ENCODE data around the gene CACNG6.
A peak's percentile ranks its signal among the peaks of the same experiment; 100 is the strongest.

Gene CACNG6

DNA sequence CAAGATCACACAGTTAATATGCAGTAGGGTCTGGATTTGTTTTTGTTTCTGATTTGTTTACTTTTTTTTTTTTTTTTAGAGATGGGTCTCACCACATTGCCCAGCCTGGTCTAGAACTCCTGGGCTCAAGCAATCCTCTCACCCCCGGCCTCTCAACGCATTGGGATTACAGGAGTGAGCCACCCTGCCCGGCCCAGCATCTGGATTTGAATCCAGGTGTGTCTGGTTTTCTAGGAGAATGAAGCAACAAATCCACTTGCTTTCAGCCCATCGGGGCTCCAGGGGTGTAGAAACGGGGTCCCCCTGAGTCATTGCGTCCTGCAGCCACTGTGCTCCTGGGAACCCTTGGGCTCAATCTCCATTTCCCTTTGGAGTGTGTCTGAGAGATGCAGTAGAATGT, 22.1 kb upstream of the CACNG6 start:
- DNase-seq (ENCODE audit: low spot score) = no peak

GRCh38 chr19:53971673-53972072, 19.8 kb upstream of the CACNG6 start:
- no peak for DNase-seq (ENCODE audit: low spot score)

DNA sequence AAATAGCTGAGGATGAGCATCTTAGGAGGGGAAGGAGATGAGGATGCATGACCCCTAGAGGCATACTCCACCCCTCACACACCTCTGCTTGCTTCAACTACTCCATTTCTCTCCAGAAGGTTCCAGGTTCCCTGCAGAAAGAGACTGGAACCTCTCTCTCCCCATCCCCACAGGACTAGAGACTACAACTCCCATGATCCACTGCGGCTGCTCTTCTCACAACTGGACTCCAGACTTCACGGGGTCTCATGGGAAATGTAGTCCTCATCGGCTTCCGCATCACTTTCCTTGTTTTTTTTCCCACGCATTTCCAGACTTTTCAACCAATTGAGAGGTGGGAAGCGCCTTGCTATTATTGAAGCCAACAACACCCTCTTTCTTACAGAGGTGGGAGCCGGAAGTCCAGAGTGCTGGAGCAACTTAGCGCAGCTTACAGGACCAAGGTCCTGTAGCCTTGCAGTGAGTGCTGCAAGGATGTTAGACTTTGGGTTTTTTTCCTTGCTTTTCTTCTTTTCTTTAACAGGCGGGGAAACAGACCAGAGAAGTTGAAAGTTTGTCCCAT, 13.9 kb upstream of the CACNG6 start:
- DNase-seq (ENCODE audit: low spot score) = peak; percentile 66

DNA sequence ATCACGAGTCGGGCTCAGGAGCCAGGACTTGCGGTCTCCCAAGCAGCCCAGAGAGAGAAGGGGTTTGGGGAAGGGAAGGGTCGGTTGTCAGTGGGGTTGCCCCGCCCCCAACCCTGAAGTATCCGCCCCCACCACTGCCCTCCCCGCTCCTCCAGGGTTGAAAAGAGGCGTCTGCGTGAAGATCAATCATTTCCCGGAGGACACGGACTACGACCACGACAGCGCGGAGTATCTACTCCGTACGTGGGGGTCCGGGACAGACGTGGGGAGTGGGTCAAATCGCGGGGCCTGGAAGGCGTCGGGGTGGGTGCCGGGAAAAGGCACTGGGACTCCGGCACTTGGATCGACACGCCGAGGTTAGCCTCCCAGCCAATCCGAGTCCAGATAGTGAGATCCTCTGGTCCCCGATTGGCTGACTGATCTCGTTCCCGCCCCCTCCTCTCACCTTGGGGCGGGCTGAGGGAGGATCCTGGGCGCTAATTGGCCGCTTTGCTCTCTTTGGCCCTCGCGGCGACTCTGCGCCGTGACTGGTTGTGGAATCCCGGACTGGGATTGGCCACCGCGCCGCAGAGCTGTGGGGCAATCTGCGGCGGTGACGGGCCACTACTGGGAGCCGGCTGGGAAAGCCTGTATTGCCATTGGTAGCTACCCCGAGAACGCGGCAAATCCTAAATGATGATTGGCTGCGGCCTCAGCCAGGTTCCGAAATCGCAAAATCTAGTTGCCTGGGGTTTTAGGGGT, 13.3 kb upstream of the CACNG6 start:
- DNase-seq (ENCODE audit: low spot score) = peak; percentile 9

- DNase-seq (ENCODE audit: low spot score) = no peak
These were observed 12.2 kb upstream of the CACNG6 start for GRCh38 chr19:53978975-53979801.

DNA sequence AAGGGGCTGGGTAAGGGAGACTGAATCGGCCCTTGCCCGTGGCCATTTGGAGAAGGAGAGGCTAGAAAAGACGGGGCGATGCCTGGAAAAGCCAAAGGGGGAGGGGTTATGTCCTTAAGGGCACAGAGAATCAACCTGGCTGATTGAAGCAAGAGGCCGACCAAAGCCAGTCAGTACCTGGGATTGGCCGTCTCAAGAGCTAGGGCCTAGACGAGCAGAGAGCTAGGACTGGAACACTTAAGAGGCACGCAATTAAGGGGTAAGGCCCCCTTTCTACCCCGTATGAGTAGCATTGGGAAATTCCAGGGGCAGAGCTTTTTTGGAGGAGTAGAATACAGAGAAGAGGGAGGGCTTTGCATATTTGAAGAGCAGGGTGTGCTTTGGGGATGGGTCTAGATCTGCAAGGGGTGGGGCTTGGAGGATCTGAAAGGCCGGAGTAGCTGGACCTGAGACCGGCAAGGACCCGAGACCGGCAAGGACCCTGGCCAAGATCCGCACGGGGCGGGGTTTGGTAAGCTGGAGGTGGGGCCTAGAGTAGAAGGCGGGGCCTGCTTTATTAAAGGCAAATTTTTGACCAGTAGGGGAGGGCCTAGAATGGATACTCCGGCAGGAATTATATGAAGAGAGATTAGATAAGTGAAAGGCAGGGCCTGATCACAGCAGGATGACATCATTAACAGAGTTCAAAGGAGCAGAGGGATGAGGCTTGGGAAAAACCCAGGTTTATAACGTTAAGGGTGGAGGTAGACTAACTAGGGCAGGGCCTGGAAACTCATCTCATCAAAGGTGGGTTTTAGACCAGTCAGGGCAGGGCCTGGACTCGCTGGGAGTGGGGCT, 10.7 kb upstream of the CACNG6 start:
- DNase-seq (ENCODE audit: low spot score) = no peak

DNA sequence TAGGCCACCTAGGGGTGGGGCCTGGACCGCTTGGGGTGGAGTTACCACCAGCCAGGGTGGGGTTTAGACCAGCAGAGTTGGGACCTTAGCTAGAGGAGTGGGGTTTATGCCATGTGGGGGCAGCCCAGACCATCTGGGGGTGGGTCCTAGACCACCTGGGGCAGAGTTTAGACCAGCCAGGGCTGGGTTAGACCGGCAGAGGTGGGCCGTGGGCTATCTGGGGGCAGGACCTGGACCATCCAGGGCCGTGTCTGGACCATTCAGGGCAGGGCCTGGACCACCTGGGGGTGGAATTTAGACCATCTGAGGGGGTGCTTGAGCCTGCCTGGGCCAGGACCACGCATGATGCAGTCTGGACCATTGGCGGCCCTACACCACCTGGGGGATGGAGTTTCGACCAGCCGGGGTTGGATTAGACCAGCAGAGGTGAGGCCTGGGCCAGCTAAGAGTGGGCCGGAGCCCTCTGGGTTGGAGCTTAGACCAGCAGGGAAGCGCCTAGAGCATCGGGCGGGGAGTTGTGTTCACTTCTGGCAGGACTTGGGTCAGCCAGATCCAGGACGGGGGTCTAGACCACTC, 10.0 kb upstream of the CACNG6 start:
- no peak for DNase-seq (ENCODE audit: low spot score)

- no peak for DNase-seq (ENCODE audit: low spot score)
These were observed 9.4 kb upstream of the CACNG6 start for GRCh38 chr19:53982001-53982451.

DNA sequence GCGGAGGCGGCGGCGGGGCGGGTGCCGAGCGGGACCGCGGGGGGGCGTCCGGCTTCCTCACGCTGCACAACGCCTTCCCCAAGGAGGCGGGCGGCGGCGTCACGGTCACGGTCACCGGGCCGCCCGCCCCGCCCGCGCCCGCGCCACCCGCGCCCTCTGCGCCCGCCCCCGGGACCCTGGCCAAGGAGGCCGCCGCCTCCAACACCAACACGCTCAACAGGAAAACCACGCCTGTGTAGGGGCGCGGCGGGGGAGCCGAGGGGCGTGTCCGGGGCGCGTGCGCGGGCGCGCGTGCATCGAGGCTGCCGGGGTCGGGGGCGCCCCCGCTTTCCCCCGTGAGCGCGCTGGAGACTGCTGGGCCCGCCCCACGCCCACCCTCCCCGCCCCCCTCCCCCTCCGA, 8.8 kb upstream of the CACNG6 start:
- DNase-seq (ENCODE audit: low spot score) = no peak

DNA sequence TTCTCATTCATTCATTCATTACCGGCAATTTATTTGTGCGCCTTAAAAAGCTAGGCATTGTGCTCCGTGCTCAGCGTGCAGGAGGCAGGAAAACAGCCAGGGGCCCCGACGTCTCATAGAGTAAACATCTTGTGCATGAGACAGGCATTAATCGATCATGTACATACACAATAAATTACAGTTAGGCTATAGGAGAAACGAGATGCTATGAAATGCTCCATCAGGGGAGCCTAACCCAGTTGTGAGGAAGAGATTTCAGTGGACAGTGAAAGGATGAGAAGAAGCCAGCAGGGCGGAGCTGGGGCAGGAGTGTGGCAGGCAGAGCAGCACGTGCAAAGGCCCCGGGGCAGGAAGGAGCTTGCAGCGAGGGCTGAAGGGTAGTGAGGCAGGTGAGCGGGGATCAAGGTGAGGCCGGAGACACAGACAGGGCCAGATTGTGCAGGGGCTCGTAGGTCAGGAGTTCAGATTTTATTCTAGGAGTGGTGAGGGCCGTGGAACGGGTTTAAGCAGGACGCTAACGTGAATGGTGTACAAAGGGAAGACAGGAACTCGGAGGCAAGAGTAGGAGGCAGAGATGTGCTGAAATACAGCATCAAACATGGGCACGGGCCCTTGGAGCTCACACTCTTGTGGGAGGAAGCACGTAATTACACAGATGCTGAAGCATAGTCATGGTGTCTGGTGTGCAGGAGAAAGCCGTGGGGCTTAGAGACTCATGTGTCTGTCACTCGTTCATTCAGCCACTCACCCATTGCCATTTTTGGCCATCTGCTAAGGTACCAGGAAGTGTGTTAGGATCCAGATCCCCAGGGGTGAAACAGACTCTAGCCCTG, 7.8 kb upstream of the CACNG6 start:
- DNase-seq (ENCODE audit: low spot score) = no peak

DNA sequence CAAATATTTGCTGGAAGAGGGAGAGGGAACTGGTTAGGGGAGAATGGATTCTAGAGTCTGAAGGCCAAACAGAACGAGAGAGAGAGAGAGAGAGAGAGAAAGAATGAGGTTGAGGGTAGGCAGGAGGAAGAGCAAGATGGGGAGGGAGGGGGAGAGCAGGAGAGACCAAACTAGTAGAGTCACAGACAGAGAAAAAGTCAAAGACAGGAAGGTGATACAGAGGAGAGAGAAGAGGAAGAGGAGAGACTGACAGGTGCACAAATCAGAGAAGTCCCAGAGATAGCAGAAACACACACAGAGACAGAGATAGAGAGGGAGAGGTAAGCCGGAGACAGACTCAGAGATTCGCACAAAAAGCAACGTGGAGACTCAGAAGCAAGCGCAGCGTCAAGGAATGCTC, 5.6 kb upstream of the CACNG6 start:
- no peak for DNase-seq (ENCODE audit: low spot score)

- no peak for DNase-seq (ENCODE audit: low spot score)
These were observed 2.5 kb upstream of the CACNG6 start for GRCh38 chr19:53988981-53989380.

DNA sequence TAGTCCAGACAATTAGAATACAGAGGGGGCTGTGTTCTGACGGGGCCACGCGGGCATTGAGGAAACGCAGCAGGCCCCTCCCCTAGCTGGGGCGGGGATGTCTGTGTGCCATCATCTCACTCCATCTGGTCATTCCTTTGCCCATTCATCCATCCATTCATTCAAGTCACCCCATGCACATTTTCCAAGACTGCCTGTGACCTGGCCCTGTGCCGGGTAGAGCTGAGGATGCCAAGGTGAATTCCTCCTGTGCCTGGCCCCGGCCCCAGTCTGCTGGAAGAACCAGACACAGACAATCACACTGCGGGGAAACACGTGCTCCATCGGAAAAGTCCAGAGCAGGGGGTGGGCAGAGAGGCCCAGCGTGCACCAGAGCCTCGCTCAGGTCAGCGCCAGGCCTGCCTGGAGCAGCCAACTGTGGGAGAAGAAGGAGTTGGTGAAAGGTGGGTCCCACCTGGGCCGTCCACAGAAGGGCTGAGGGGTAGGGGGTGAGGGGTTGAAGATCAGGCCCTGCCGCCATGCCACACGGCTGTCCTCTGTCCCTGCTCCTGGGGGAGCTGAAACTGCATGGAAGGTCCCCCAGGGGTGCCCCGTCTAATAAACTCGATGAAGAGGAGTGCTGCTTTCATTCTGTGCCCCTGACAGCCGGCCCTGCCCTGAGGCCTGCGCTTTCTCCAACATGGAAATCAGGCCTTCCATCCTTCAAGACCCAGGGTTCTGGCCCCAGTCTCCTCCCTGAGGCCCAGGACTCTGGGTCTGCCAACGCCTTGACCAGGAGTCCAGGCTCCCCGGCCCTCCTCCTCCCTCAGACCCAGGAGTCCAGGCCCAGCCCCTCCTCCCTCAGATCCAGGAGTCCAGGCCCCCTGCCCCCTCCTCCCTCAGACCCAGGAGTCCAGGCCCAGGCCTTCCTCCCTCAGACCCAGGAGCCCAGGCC, 1.6 kb upstream of the CACNG6 start:
- DNase-seq (ENCODE audit: low spot score) = no peak

DNA sequence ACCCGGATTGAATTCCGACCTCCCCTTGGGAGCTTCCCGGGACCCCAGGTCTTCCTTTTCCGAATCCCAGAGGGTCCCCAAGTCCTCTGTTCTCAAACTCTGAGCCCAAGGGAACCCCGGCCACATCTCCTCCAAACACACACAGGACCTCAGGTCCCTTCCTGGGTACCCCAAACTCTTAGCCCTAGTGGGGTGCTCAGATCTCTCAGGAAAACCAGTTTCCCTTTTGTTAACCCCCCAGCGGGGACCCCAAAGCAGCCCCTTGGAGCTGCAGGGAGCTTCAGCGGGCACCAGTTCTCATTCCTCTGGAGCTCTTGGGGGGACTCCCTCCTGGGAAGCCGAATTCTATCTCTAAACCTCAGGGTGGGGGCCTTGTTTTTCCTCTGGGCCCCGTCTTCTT, 774 bp downstream of the CACNG6 start:
- no peak for DNase-seq (ENCODE audit: low spot score)

- DNase-seq (ENCODE audit: low spot score) = no peak
These were observed 1.4 kb downstream of the CACNG6 start for GRCh38 chr19:53992815-53993214.

DNA sequence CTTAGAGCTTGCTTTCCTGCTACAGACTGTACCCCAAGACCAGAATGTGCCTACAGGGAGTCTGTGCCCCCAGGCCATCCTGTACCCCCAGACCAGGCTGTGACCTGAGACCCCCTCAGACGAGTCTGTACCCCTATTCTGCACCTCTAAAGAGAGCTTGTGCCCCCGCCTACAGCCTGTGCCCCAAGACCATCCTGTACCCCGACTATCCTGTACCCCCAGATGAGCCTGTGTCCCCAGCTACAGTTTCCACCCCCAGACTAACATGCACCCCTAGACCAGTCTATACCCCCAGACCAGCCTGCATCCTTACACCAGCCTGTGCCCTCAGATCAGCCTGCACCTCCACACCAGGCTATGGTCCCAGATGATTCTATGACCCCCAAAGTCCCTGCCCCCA, 2.0 kb downstream of the CACNG6 start:
- no peak for DNase-seq (ENCODE audit: low spot score)

GRCh38 chr19:53994811-53995210, 3.4 kb downstream of the CACNG6 start:
- no peak for DNase-seq (ENCODE audit: low spot score)

DNA sequence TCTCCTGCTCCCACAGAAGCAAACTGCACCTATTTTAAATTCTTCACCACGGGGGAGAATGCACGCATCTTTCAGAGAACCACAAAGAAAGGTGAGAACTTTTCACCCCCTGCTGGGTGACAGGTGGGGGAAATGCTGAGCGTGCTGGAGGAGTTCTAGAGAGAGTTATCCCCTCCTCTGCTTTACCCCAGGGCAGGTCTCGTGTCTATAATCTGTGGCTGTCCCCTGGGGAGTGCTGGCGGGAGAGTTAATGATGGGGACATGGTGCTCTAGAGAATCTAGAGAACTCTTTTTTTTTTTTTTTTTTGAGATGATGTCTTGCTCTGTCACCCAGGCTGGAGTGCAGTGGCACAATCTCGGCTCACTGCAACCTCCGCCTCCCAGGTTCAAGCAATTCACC, 6.8 kb downstream of the CACNG6 start:
- no peak for DNase-seq (ENCODE audit: low spot score)

DNA sequence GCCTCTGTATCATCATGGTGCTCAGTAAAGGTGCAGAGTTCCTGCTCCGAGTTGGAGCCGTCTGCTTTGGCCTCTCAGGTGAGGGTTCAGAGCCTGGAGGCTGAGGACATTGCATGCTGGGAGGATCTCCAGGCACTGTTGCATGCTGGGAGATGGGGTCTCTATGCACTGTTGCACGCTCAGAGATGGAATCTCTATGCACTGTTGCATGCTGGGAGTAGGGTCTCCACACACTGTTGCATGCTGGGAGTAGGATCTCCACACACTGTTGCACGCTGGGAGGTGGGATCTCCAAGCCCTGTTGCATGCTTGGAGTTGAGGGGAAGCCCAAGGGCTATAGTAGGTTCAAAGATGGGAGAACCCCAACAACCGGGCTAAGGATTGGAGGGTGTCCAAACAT, 8.3 kb downstream of the CACNG6 start:
- DNase-seq (ENCODE audit: low spot score) = no peak

GRCh38 chr19:54001496-54001895, 10.1 kb downstream of the CACNG6 start:
- no peak for DNase-seq (ENCODE audit: low spot score)

Measured in activated CD4-positive, alpha-beta T cell treated with anti-CD3 and anti-CD28 coated beads, Interleukin-2, Interleukin-4, amounts not matched to agents 100 ng/mL and 50 ng/mL, durations not matched to agents 16 hours and 8 hours (primary cell).